HG03159 (cell line): ENCODE measurements around the gene CABYR.

Source experiments
- ATAC-seq: cut with Tn5 transposase; IDR thresholded peaks from one replicate; pipeline ENCODE4 v1.9.1; 2021; ENCODE audit warnings: mild to moderate bottlenecking, moderate library complexity; ENCODE audit not compliant: unreplicated experiment

CABYR gene, protein sequence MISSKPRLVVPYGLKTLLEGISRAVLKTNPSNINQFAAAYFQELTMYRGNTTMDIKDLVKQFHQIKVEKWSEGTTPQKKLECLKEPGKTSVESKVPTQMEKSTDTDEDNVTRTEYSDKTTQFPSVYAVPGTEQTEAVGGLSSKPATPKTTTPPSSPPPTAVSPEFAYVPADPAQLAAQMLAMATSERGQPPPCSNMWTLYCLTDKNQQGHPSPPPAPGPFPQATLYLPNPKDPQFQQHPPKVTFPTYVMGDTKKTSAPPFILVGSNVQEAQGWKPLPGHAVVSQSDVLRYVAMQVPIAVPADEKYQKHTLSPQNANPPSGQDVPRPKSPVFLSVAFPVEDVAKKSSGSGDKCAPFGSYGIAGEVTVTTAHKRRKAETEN

GRCh38 chr18:24138789-24139616 is at the start of gene CABYR:
Gene CABYR (plus strand): TSS chr18:24139062. CDS start chr18:24143115, 4,053 bp downstream.
- ATAC-seq, result peak; percentile 93

DNA sequence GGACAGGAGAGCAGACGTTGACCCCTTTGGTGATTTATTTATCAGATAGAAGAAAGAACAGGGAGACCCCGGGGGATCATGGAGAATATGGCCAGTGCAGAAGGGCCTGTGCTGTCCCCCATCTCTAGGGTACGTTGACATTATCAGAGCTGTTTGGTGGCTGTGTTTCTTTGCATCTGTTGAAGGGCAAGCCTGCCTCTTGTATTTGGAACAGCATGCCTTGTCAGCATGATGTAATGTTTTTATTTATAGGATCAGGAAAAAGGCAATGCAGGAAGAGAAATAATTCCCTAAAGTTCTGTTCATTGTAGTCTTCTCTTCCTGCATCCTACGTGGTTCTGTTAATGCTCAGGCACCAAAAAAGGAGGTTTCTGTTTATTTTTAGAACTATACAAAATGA is 49.8 kb upstream of the CABYR start:
- no peak for ATAC-seq

DNA sequence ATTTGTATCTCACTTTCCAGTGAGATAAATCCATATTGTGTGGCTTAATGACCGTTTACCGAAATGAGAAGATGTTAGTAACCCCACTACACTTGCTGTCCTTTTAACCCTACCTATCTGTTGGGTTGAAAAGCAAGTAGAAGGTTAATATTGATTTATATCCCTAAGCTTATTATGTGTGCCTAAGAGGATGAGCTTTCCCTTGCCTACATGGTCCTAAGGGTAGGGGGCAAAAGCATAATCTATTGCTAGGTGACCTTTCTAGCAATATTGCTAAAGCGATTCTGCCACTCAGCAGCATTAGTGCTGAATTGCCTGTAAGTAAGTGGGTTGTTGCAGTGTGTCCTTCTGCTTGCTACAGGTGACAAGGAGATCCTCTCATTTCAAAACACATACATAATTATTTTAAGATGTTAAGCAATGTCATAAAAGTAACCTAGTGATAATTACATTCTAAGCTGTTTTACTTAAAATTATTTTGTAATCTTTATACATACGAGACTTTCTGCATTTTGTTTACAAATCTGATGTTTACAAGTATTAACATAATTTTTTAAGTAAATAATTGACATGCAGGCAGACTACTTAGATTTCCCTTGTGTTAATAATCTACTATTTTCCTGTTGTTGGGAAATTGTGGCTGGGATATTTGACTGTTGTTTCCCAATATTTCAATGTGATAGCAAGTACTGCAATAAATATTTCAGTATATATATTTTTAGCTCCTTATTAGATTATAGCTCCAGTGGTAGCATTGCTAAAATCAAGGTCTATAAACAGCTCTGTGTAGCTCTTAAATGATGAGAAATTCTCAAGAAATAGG is 49.1 kb upstream of the CABYR start:
- no peak for ATAC-seq

- no peak for ATAC-seq
These were observed 48.0 kb upstream of the CABYR start for GRCh38 chr18:24090876-24091275.

GRCh38 chr18:24094561-24094960 is 44.3 kb upstream of the CABYR start:
- ATAC-seq, result no peak

DNA sequence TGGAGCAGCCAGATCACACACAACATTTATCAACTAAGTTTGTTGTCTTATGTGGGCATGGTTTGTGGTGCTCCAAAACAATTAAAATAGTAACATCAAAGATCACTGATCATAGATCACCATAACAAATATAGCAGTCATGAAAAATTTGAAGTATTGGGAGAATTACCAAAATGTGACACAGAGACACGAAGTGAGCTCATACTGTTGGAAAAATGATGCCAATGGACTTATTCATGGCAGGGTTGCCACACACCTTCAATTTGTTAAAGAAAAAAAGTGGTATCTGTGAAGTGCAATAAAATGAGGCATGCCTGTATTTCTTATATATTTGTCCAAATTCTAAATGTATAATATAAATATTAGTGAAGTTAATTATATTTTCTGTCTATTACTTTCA is 42.9 kb upstream of the CABYR start:
- ATAC-seq, result no peak

DNA sequence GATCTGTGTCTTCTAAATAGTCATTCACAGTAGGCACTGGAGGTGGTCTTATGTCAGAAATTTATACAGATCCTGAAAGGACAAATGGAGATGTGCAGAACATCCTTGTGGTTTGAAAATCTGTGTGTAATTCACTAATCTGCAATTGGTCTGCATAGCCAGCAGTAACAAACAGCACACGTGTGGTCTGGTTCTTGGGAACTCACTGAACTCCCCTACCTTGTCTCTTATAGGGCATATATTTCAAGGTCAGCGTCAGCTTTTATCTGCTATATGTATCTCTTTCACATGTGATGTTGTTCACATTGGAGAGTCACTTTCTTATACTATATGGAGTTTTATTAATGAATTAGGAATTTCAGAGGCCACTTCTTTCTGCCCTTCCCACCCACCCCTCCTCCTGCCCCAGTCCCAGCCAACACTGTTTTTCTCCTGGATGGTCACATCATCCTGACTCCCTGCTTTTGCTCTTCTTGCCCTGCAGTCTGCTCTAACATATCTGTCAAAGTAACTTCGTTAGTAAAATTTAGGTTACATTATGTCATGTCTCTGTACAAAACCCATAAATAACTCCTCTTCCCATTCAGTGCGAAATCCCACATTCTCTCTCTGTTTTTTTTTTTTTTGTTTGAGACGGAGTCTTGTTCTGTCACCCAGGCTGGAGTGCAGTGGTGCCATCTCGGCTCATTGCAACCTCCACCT is 35.4 kb upstream of the CABYR start:
- no peak for ATAC-seq

DNA sequence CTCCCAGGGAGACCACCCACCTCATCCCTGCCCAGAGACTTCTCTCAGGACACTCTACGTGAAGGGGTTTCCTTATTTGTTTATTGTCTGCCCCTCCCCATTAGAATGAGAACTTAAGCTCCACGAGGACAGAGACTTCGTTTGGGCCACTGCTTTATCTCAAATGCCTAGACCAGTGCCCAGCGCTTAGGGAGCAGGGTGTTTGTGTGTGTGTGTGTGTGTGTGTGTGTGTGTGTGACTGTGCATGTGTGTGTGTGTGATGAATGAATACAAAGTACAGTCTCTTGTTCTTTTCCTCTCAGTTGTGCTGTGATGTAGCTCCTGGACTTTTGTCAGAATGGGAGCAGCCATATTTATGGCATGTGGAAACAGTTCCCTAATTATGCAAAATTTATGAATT is 34.4 kb upstream of the CABYR start:
- ATAC-seq, result no peak

DNA sequence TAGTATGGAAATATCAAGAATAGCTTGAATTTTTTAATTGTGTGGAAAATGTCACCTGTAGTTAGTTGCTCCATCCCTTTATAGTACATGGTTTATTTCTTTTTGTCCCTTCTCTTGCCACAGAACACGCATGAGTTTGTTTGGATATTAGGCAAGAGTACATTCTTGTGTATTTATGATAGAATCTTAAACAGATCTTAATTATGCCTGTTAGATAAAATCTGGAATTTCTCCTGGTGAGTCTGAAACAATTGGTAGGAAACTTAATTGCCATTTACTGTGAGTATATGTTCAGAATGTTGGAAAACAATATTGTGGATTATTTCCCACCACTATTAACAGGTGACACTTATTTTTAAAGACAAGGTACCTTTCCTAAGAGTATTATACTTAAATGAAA is 30.2 kb upstream of the CABYR start:
- ATAC-seq, result no peak

DNA sequence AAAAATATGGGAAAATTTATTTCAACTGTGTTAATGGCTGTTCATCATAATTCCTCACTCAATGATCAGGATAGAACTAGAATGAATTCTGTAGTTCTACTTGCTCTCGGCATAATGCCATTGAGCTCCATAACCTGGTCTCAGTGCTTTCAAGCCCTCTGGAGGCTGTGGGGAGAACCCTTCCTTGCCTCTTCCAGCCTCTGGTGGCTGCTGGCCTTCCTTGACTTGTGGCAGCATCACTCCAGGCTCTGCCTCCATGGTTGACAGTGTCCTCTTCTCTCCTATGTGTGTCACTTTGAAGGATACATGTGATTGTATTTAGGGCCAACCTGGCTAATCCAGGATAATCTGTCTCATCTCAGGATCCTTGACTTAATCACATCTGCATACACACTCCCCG is 26.9 kb upstream of the CABYR start:
- no peak for ATAC-seq

GRCh38 chr18:24112464-24112863 is 26.4 kb upstream of the CABYR start:
- ATAC-seq, result no peak

GRCh38 chr18:24112874-24113615 is 25.8 kb upstream of the CABYR start:
- no peak for ATAC-seq

DNA sequence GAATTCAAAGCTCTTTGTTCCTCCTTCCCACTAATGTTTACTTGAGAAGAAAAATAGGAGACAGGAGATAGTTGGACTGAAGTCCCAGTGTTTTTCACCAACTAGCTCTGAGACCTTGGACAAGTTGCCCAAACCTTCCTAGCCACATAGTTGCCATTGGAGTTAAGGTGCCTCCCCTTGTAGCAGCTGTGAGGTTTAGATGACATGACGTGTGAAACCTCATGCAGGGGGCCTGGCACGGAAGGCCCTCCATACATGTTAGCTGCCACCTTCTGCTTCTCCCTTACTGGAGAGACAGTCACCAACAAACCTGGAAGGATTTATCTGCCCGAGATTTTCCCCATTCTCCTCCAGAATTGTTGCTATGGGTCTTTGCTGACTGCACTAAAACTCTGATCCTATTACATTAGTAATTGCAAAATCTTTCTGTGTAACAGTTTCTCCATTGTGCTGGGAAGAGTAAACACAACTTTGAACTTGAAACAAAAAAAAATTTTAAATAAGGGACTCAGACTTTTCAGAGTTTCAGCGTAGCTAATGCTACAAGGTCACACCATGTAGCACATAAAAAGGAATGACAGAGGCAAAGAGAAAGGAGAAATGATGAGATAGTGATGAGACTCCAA is 23.8 kb upstream of the CABYR start:
- ATAC-seq, result no peak

DNA sequence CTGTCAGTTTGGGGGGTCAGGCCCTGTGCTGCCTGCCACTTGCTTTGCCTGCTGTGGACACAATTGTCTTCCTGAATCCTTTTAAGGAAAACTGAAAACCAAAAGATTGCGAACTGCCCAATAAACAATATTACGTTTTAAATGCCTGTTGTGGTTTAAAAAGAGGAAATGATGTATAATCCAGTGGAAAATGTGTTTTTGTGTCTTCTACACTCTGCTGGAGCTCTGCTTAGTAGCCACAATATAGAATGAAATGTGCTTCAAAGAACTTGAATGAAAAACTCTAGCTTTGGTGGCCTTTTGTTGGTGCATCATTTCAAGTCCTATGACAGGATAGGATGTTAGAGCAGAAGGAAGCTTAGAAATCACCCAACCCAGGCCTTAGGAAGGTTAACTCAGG is 23.2 kb upstream of the CABYR start:
- no peak for ATAC-seq

DNA sequence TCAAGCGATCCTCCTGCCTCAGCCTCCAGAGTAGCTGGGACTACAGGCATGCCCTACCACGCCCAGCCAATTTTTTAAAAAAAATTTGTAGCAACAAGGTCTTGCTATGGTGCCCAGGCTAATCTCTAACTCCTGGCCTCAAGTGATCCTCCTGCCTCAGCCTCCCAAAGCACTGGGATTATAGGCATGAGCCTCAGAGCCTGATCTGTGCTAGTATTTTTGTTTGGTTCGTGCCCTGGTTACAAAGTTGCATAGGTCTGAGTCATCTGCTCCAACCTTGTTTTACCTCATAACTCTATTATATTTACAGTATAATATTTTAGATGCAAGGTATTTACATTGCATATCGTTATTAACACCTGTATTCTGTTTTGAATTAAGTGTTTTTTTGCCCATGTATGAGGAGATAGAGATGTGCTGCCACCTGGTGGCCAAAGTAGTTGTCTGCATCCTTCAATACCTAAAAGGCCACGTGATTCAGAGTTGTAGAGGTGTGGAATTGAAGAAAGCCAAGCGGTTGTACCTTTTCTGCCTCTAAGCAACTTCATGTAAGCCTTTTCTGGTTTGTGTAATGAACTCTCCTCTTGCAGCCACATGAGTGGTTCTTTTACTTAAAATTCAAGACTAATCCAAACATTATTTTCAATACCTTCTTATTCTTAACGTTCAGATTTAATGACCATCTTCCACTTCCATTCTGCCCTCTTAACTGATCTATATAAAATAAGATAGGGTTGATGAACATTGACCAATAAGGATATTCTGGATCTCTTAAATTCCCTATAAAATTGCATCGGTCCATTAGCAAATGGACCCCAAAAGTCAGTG is 19.9 kb upstream of the CABYR start:
- ATAC-seq, result no peak

GRCh38 chr18:24120676-24121075 is 18.2 kb upstream of the CABYR start:
- no peak for ATAC-seq

DNA sequence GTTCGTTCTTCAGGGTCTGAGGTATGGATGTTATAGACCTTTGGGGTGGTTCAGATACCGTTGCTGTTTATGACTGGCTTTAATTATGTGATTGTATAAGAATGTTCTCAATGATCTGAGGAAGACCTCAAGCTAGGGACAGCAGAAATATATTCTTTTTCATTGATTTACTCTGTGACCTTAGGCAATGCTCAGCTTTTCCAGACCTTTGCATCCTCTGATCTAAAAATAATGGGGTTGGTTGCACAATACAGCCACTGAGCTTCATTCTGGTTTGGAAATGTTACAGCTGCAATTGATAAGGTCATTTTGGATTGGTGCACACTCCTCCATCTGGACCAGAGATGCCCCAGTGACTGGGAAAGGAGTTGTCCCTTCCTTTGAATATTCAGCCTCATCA is 17.2 kb upstream of the CABYR start:
- no peak for ATAC-seq

DNA sequence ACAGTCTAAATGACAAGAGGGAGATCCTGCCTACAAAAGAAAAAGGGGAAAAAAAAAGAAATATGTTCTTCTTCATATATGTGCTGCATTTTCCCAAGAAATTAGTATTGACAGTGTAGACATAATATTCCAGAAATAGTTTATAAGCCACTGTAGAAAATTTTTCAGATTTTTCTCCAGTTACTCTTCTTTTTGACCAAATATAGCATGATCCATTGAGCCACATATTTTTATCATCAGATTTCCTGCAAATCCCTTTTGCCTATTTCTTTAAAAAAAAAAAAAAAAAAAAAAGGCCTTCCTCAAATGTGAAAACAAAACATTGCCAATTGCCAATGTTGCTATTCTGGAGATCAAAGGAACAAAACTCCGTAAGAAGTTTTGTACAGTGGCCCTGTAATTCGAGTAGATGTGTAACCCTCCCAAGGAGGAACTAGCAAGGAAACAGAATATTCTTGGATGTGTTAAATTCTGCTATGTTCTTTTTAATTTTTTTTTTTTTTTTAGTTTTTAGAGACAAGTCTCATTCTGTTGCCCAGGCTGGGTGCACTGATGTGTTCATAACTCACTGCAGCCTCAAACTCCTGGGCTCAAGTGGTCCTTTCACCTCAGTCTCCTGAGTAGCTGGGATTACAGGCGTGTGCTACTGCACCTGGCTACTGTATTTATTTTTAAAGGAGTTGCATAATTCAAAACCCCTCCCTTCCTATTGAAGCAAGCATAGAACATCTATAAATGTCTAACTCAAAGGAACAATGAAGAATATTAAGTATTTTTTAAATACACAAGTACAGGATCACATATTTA is 12.5 kb upstream of the CABYR start:
- no peak for ATAC-seq
